ENCODE measurements around the gene GALNTL6. TPM values are rescaled to one million over a fixed set of nuclear protein-coding genes. Genes with fewer than 3 reads are reported as not detected.

GALNTL6 gene
- total RNA-seq, 8 experiments from 2014 or later = 2.4 to 22.2 (median 14.2) TPM

DNA sequence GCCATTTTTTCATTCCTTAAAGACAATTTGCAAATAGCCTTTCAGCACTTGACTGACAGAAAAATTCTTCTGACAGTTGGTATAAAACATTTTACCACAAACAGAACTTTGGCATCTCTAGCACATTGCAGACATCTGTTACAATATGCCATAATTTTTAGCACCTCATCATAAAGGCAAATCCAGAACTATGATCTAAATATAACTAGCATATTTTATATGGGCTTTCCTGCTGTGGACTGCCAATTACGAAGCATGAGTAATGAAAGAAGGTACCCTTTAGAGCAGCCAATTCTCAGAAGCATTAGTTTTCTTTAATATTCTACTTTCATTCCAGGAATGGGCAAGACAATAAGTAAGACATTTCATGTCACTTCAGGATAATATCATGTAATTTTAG is 708.0 kb downstream of the GALNTL6 start:
- ATAC-seq (replicated peaks in 6 of 8) = peak in 2 of 8 experiments; percentile 51 to 83
- no peak overlapping the region for H3K27ac ChIP-seq
- H3K4me3 ChIP-seq = no peak overlapping the region
- 0 to 100% (median 50%) methylated on average over 1 of the region's 1 CpG; no CpG with 5 or more reads in 4 of the 10 experiments for WGBS, 10 experiments
- in situ Hi-C loops (cut with MboI; ENCODE audit: low pct_unique_long_range_greater_than_20kb in 2 of 9, low sequenced_read_pairs in 9 of 9, unreplicated experiment in 9 of 9) = no loop called here
- peaks cover 0 to 7% of the 10 kb centered on the region in 2 donors for H3K4me1 ChIP-seq (replicated peaks in 1 of 2)

DNA sequence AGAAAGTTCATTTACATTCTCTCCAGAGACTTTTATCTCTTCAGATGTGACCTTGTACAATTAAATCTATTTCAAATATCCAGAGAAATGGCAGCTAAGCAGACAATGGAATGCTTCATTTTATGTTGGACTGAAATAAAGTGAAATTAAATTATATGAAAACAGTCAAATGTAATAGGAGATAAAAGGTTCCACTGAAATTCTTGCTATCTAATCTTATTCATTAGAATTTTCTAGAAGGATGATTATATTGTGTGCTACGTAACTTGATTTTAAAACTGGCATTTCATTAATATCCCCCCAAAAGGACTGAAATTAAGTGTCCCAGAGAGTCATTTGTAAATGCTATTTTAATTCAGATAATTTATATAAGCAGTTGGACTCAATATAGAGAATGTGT is 708.5 kb downstream of the GALNTL6 start:
- Histone ChIP-seq H3K4me1 (replicated peaks in 1 of 2) (peaks cover 0 to 7% of the 10 kb centered on the region in 2 donors), H3K4me3 (no peak overlapping the region), H3K27ac (no peak overlapping the region)
- in situ Hi-C loops (cut with MboI; ENCODE audit: low pct_unique_long_range_greater_than_20kb in 2 of 9, low sequenced_read_pairs in 9 of 9, unreplicated experiment in 9 of 9) = no loop called here
- 40 to 100% (median 100%) methylated on average over 1 of the region's 1 CpG; no CpG with 5 or more reads in 3 of the 10 experiments for WGBS, 10 experiments
- ATAC-seq (replicated peaks in 6 of 8) = no peak

DNA sequence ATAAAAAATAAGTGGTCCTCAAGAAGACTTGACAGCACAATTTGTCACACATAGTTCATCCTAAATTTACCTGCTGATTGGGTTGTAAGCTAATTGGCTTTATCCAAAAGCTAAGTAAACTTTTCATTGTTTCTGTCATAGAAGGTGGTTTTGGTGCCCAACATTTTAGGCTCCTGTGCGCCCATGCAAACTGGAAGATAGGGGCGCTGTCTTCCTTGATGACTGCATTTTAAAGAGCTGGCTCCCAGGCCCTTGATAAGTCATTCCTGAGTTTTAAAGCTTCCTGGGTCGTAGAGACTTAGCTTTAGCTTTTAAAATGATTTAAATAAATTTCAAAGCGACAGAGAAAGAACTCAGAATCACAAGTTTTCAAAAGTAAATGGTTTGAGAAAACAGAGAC is 730.0 kb downstream of the GALNTL6 start:
- WGBS, 10 experiments = 8 to 97% (median 64%) methylated on average over 1 to 4 of the region's 4 CpGs; no CpG with 5 or more reads in 2 of the 10 experiments
- no peak overlapping the region for H3K4me3 ChIP-seq
- H3K4me1 ChIP-seq (replicated peaks in 1 of 2) = peaks cover 12 to 19% of the 10 kb centered on the region in 2 donors
- no peak for ATAC-seq (replicated peaks in 6 of 8)
- no peak overlapping the region for H3K27ac ChIP-seq
- in situ Hi-C loops (cut with MboI; ENCODE audit: low pct_unique_long_range_greater_than_20kb in 2 of 9, low sequenced_read_pairs in 9 of 9, unreplicated experiment in 9 of 9) = no loop called here

DNA sequence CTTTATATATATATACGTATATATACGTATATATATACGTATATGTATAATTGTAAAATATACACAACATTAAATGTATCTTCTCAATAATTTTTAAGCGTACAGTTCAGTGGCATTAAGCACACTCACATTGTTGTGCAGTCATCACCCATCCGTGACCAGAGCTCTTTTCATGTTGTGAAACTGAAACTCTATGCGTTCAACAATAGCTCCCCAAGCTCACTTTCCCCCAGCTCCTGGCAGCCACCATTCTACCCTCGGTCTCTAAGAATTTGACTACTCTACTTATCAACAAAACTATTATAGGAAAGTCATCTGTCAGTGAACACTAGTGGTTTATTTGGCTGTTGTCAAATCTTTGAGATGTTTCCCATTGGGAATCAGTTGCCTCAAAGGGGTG is 733.6 kb downstream of the GALNTL6 start:
- in situ Hi-C loops (cut with MboI; ENCODE audit: low pct_unique_long_range_greater_than_20kb in 2 of 9, low sequenced_read_pairs in 9 of 9, unreplicated experiment in 9 of 9) = no loop called here
- Histone ChIP-seq H3K27ac (peak overlapping the region in 1 of 2 donors; percentile 17), H3K4me3 (no peak overlapping the region), H3K4me1 (replicated peaks in 1 of 2) (peaks cover 12 to 22% of the 10 kb centered on the region in 2 donors)
- ATAC-seq (replicated peaks in 6 of 8) = no peak
- 46 to 100% (median 81%) methylated on average over 1 to 4 of the region's 7 CpGs; no CpG with 5 or more reads in 5 of the 10 experiments for WGBS, 10 experiments

DNA sequence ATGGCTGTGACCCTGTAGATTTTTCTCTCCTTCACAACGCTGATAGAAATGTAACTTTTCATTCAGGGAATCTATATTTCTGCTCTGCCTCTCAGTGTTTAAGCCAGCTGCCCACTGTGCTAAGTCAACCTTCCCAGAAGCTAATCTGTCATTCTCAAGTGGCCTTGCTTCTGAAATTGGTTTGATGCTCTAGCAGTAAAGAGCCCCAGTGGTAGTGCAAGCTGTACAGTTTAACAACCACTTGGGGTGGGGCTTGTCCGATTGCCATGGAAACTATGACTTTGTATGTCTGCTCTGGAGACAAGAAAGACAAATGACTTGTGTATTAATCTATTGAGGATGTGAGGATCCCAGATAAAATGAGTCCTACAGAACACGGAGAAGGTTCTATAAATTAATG is 734.5 kb downstream of the GALNTL6 start:
- H3K27ac ChIP-seq = no peak overlapping the region

DNA sequence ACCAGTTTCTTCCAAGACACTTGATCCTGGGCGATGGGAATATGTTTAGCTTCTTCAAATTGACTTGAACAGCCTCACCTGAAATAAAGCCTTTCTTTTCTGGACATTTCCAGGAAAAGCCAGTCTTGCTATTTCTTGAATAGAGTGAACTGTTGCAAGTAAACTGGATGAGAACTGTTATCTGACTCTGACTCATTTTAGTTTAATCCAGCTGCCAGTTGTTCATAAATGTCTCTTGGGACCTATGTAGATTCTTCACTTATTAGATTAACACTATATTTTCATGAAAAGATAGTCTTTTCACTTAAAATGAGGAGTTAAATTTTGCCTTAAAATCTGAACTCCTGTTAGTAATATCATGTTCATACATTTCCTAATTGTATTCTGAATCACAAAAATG is 740.0 kb downstream of the GALNTL6 start:
- in situ Hi-C loops (cut with MboI; ENCODE audit: low pct_unique_long_range_greater_than_20kb in 2 of 9, low sequenced_read_pairs in 9 of 9, unreplicated experiment in 9 of 9) = no loop called here
- Histone ChIP-seq H3K4me1 (replicated peaks in 1 of 2) (peaks cover under 1 to 4% of the 10 kb centered on the region in 2 donors), H3K27ac (no peak overlapping the region), H3K4me3 (no peak overlapping the region)
- no peak for ATAC-seq (replicated peaks in 6 of 8)
- 9 to 100% (median 65%) methylated on average over 1 of the region's 1 CpG; no CpG with 5 or more reads in 2 of the 10 experiments for WGBS, 10 experiments

More for the DNA sequence above, 734.5 kb downstream of the GALNTL6 start:
- 0 to 71% (median 50%) methylated on average over 1 to 3 of the region's 3 CpGs for WGBS, 10 experiments
- peak in 5 of 8 experiments; percentile 84 to 99 (median 98) for ATAC-seq (replicated peaks in 6 of 8)
- Histone ChIP-seq H3K4me1 (replicated peaks in 1 of 2) (peaks cover 12 to 22% of the 10 kb centered on the region in 2 donors), H3K4me3 (no peak overlapping the region)
- in situ Hi-C loops (cut with MboI; ENCODE audit: low pct_unique_long_range_greater_than_20kb in 2 of 9, low sequenced_read_pairs in 9 of 9, unreplicated experiment in 9 of 9) = no loop called here

DNA sequence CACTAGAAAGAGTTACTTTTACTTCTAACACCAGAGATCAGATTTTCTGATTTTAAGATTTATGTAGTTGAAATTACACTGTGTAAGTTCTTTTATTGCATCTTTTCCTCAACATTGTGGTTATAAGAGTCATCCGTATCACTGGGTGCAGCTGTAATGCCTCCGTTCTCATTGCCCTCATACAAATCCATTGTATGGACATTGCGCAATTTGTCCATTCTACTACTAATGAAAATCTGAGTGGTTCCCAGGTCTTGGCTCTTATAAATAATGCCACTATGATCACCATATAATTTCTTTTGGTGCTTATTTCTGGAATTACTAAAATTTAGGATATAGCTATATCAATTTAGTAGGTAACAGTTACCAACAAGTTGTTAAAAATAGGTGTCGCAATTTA is 741.4 kb downstream of the GALNTL6 start:
- ATAC-seq (replicated peaks in 6 of 8) = no peak
- Histone ChIP-seq H3K27ac (no peak overlapping the region), H3K4me1 (replicated peaks in 1 of 2) (no peaks in the 10 kb centered on the region), H3K4me3 (no peak overlapping the region)
- 41 to 100% (median 90%) methylated on average over 1 to 4 of the region's 4 CpGs; no CpG with 5 or more reads in 1 of the 10 experiments for WGBS, 10 experiments
- in situ Hi-C loops (cut with MboI; ENCODE audit: low pct_unique_long_range_greater_than_20kb in 2 of 9, low sequenced_read_pairs in 9 of 9, unreplicated experiment in 9 of 9) = no loop called here

DNA sequence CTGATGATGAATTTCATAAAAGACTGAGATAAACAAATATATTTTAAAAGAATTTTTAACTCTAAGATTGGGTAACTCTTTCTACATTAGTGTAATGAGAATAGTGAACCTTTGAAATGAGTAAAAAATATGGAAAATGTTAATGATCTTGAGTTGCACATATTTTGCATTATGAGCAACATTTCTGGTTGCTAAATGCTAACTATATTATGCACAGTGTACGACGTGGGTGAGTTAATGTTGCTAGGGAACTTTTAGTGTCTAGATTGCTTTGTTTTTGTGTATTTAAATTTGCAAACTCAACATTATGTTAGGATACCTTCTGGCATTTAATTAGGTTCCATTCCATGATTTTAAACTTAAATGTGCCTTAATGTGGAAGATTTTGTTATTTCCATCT is 742.5 kb downstream of the GALNTL6 start:
- 0 to 93% (median 62%) methylated on average over 1 to 2 of the region's 2 CpGs; no CpG with 5 or more reads in 1 of the 10 experiments for WGBS, 10 experiments
- peak in 4 of 8 experiments; percentile 17 to 99 (median 66) for ATAC-seq (replicated peaks in 6 of 8)
- in situ Hi-C loops (cut with MboI; ENCODE audit: low pct_unique_long_range_greater_than_20kb in 2 of 9, low sequenced_read_pairs in 9 of 9, unreplicated experiment in 9 of 9) = no loop called here
- H3K4me3 ChIP-seq = no peak overlapping the region
- no peaks in the 10 kb centered on the region for H3K4me1 ChIP-seq (replicated peaks in 1 of 2)
- H3K27ac ChIP-seq = no peak overlapping the region

DNA sequence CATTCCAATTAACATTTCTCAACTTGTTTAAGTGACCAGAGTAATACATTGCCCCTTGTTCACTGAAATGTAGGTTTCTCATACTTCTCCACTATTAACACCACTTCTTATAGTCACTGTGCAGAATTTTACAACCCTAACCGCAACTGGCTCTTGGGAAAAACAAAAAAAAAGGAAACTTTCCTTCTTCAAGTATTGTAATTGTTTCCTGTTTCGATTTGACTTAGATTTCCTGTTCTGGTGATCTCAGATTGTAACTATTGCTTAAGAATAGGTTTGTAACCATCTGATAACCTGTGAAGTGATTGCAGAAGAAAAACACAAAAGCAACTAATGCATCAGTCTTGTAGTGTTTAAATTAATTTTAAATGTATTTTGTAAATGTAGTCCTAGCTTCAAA is 760.7 kb downstream of the GALNTL6 start:
- no peak overlapping the region for H3K4me3 ChIP-seq
- in situ Hi-C loops (cut with MboI; ENCODE audit: low pct_unique_long_range_greater_than_20kb in 2 of 9, low sequenced_read_pairs in 9 of 9, unreplicated experiment in 9 of 9) = no loop called here
- ATAC-seq (replicated peaks in 6 of 8) = no peak
- WGBS, 10 experiments = 11 to 100% (median 88%) methylated on average over 1 to 2 of the region's 2 CpGs
- H3K27ac ChIP-seq = no peak overlapping the region
- peaks cover 0 to 6% of the 10 kb centered on the region in 2 donors for H3K4me1 ChIP-seq (replicated peaks in 1 of 2)

DNA sequence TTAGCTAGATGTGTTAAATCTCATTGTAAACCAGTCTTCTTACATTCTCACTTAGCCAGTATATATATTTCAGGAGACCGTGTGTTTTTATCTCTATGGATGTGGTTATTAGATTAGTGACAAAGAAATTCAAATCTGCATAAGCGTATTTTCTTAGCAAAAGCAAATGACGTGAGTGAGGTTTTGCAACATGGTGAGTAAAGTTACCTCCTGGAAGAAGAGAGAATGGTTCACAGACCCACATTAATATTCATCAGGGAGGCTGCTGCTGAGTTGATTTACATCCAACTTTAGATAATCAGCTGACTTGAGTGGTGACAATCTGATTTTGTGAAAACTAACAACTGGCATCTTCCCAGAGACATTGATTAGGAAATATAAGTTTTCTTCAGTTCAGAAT is 765.5 kb downstream of the GALNTL6 start:
- 0 to 86% (median 70%) methylated on average over 1 to 3 of the region's 3 CpGs; no CpG with 5 or more reads in 3 of the 10 experiments for WGBS, 10 experiments
- H3K4me1 ChIP-seq (replicated peaks in 1 of 2) = peaks cover 0 to 6% of the 10 kb centered on the region in 2 donors
- in situ Hi-C loops (cut with MboI; ENCODE audit: low pct_unique_long_range_greater_than_20kb in 2 of 9, low sequenced_read_pairs in 9 of 9, unreplicated experiment in 9 of 9) = no loop called here
- ATAC-seq (replicated peaks in 6 of 8) = peak in 2 of 8 experiments; percentile 31 to 86
- H3K27ac ChIP-seq = no peak overlapping the region
- no peak overlapping the region for H3K4me3 ChIP-seq

DNA sequence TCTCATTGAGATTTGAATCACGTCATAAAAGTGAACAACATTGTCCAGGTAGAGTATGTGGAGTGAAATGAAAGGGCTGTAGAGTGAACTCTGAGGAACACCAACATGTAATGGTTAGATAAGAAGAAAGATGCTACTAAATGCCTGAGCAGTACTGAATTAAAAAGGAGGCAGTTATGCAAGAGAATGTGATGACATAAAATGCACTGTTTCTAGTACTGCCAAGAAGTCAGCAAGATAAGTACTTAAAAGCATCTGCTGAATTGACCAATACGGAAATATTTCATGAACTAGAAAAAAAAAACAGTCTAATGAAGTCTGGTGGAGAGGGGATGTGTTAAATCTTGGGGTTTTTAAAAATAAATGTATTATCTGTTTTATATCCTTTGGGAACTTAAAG is 771.6 kb downstream of the GALNTL6 start:
- no peak for ATAC-seq (replicated peaks in 6 of 8)
- Histone ChIP-seq H3K27ac (no peak overlapping the region), H3K4me3 (no peak overlapping the region), H3K4me1 (replicated peaks in 1 of 2) (no peaks in the 10 kb centered on the region)
- WGBS, 10 experiments = 4 to 100% (median 83%) methylated on average over 1 to 2 of the region's 2 CpGs
- in situ Hi-C loops (cut with MboI; ENCODE audit: low pct_unique_long_range_greater_than_20kb in 2 of 9, low sequenced_read_pairs in 9 of 9, unreplicated experiment in 9 of 9) = no loop called here

DNA sequence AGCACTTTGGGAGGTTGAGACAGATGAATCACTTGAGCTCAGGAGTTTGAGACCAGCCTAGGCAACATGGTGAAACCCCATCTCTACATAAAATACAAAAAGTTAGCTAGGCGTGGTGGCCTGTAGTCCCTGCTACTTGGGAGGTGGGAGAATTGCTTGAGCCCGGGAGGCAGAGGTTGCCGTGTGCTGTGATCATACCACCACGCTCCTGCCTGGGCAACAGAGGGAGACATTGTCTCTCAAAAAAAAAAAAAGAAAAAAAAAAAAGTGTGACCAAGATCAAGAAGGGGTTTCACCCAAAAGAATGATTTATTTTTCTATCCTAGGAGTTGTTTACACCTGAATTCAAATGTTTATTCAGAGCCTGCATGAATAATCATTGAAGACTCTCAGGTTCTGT is 783.0 kb downstream of the GALNTL6 start:
- no peak overlapping the region for H3K4me3 ChIP-seq
- H3K27ac ChIP-seq = no peak overlapping the region
- in situ Hi-C loops (cut with MboI; ENCODE audit: low pct_unique_long_range_greater_than_20kb in 2 of 9, low sequenced_read_pairs in 9 of 9, unreplicated experiment in 9 of 9) = no loop called here
- WGBS, 10 experiments = 0 to 53% (median 28%) methylated on average over 1 to 4 of the region's 4 CpGs; no CpG with 5 or more reads in 4 of the 10 experiments
- peak in 2 of 8 experiments; percentile 45 to 48 for ATAC-seq (replicated peaks in 6 of 8)
- no peaks in the 10 kb centered on the region for H3K4me1 ChIP-seq (replicated peaks in 1 of 2)

DNA sequence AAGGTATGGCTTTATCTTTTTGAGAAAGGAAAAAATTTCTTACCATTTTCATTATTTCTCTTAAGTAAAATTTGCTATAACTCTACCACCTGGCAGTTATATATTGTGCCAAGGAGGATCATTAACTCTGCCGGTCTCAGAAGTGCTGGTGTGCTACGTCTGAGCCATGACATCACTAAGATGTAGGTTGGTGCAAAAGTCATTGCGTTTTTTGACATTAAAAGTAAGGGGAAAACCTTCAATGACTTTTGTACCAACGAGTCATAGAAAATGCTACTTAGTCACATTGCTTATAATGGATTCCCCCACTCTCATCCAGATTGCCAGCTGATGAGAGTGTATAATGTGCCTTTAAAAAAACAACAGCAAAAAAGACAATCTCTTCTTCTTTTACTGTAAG is 786.4 kb downstream of the GALNTL6 start:
- WGBS, 10 experiments = 0 to 94% (median 89%) methylated on average over 2 to 4 of the region's 4 CpGs; no CpG with 5 or more reads in 1 of the 10 experiments
- ATAC-seq (replicated peaks in 6 of 8) = no peak
- H3K4me1 ChIP-seq (replicated peaks in 1 of 2) = no peaks in the 10 kb centered on the region
- H3K4me3 ChIP-seq = no peak overlapping the region
- no peak overlapping the region for H3K27ac ChIP-seq
- in situ Hi-C loops (cut with MboI; ENCODE audit: low pct_unique_long_range_greater_than_20kb in 2 of 9, low sequenced_read_pairs in 9 of 9, unreplicated experiment in 9 of 9) = no loop called here

DNA sequence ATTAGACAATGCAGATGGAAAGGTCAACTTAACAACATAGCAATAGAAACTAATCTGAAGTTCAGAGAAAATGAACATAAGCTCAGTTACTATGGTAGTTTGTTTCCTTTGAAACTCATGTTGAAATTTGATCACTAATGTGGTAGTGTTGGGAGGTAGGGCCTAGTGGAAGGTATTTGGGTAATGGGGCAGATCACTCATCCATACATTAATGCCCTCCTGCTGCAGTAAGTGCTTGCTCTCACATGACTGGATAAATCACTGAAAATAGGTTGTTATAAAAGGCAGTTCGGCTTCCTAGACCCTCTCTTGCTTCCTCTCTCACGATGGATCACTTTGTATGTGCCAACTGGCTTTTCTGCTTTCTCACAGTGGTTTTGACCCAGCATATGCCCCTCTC is 788.0 kb downstream of the GALNTL6 start:
- no peak overlapping the region for H3K4me3 ChIP-seq
- WGBS, 10 experiments = 0 to 65% (median 33%) methylated on average over 1 to 2 of the region's 2 CpGs; no CpG with 5 or more reads in 3 of the 10 experiments
- no peak overlapping the region for H3K27ac ChIP-seq
- ATAC-seq (replicated peaks in 6 of 8) = no peak
- in situ Hi-C loops (cut with MboI; ENCODE audit: low pct_unique_long_range_greater_than_20kb in 2 of 9, low sequenced_read_pairs in 9 of 9, unreplicated experiment in 9 of 9) = no loop called here
- no peaks in the 10 kb centered on the region for H3K4me1 ChIP-seq (replicated peaks in 1 of 2)

Data from motor neuron (in vitro differentiated cells).